ENCODE data around the gene NKG7.

GRCh38 chr19:51365211-51365964 lies 7.1 kb downstream of the NKG7 start:
- no peak for TF ChIP-seq CTCF (IDR thresholded peaks at IDR 0.05)
- no peak for TF ChIP-seq POLR2A (IDR thresholded peaks at IDR 0.05)

All from thyroid gland (tissue), 4 donors.